ENCODE data around the gene UNC80.

- TF ChIP-seq CTCF (conservative IDR thresholded peaks at IDR 0.05; ENCODE audit: low read depth, low read length) (no peak), EZH2 (IDR thresholded peaks at IDR 0.05; ENCODE audit: low read length, unreplicated experiment) (no peak)
Observed at GRCh38 chr2:209965723-209966122, 194.1 kb downstream of the UNC80 start.
